Fibroblast of skin of right quadriceps (primary cell): Measurements from ENCODE around the gene FHOD3.

Source experiments
- DNase-seq: peaks from one replicate; pipeline ENCODE4 v3.0.0-alpha.2; 2013

FHOD3 gene

GRCh38 chr18:36602620-36603019 is 305.1 kb downstream of the FHOD3 start:
- no peak for DNase-seq

GRCh38 chr18:36608107-36608506 is 310.6 kb downstream of the FHOD3 start:
- DNase-seq = peak; percentile 13

- DNase-seq = no peak
These were observed 312.7 kb downstream of the FHOD3 start for GRCh38 chr18:36610258-36610657.

DNA sequence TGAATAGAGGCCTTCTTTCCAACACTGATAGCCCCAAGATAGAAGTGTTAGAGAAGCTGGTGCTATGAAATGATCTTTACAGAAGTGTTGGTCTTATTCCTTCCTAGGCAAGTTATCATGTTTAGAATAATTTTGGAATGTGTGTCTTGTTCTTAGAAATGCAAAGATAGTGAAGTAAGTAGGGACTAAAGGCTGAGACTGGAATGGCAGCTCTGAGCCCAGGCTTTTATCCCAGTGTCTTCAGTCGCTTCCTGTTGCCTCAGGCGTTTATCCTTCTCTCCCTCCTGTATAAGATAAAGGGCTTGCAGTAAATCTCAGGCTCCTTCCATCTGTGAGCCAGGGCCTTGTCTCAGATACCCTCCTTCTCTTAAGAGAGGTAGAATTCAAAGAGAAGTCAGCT is 313.1 kb downstream of the FHOD3 start:
- DNase-seq = no peak

- DNase-seq = no peak
These were observed 315.6 kb downstream of the FHOD3 start for GRCh38 chr18:36613069-36613468.

GRCh38 chr18:36613810-36614209 is 316.3 kb downstream of the FHOD3 start:
- no peak for DNase-seq

GRCh38 chr18:36620788-36621187 is 323.3 kb downstream of the FHOD3 start:
- DNase-seq = peak; percentile 38

DNA sequence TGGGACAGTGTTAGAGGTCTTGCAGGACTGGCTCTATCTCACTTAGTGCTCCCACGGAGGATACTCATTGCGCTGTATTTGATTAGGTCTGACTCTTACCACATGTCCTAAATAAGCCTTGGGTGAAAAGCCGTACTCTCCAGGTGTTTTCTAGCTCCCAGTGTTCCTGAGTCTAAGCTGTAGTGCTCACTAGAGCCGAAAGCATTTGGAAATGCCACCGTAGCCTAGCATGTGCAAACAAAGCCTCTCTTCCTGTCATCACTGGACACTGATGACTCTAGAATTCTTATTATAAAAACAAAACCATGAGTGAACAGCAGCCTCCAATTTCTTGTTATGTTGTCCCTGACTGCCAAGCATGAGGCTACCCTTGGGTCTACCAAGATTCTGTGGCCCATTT is 325.1 kb downstream of the FHOD3 start:
- DNase-seq = no peak

GRCh38 chr18:36623091-36623490 is 325.6 kb downstream of the FHOD3 start:
- DNase-seq = no peak

DNA sequence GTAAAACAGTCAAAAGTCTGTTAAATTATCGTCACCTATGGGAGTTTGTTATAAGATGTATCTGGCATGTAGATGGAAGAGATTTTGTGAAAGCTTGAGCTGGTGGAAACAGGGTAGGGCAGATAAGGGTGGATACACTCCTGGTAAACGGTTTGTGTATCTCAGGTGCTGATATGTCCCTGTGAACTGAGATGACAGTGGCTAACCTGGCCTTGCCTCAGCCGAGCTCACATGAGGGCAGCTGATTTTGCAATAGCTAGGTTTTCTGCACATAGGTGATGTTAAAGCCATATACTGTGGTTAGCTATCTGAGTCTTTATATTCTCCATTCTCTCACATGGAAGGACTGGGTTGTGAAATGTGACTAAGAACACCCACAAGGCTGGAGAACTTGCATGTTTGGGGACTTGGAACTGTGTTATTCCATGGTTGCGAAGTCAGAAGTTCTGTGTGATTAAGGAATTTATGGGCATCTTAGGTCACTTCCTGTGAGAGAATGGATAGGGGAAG is 326.2 kb downstream of the FHOD3 start:
- peak; percentile 37 for DNase-seq

- DNase-seq = no peak
These were observed 327.1 kb downstream of the FHOD3 start for GRCh38 chr18:36624451-36625167.

DNA sequence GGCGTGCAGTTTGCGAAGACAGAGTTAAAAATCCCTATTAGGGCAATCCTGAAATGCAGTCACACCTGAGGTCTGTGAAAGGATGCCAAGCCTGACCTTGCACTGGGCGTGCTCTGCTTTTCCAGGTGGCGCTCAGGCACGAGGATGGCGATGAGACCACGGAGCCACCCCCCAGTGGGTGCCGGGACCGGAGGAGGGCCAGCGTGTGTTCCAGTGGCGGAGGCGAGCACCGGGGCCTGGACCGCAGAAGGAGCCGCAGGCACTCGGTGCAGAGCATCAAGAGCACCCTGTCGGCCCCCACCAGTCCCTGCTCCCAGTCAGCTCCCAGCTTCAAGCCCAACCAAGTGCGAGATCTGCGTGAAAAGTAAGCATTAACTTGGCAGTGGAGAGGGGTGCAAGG is 327.9 kb downstream of the FHOD3 start:
- no peak for DNase-seq

- peak; percentile 16 for DNase-seq
These were observed 330.1 kb downstream of the FHOD3 start for GRCh38 chr18:36627637-36628036.

GRCh38 chr18:36628435-36629137 is 331.1 kb downstream of the FHOD3 start:
- DNase-seq = peak; percentile 68

- DNase-seq = no peak
These were observed 331.6 kb downstream of the FHOD3 start for GRCh38 chr18:36629138-36629530.

- DNase-seq = no peak
These were observed 332.3 kb downstream of the FHOD3 start for GRCh38 chr18:36629836-36630235.

DNA sequence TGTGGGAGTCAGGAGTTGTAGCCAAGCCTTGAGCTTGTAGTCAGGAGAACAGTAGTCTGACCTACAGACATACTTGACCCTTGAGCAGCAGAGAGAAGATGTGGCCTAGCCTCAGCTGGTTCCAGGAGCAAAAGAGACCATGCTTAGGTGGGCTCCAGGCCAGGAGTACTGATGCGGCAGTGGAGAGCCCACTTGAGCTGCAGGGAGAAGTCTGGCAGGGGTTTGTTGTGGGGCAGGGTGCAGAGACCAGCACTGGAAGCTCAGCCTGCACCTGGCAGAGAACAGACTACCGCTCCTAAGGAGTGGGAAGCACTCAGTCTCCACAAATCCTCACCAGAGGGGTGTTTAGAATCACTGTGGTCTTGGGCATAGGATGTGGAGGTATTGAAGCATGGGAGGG is 333.4 kb downstream of the FHOD3 start:
- no peak for DNase-seq

DNA sequence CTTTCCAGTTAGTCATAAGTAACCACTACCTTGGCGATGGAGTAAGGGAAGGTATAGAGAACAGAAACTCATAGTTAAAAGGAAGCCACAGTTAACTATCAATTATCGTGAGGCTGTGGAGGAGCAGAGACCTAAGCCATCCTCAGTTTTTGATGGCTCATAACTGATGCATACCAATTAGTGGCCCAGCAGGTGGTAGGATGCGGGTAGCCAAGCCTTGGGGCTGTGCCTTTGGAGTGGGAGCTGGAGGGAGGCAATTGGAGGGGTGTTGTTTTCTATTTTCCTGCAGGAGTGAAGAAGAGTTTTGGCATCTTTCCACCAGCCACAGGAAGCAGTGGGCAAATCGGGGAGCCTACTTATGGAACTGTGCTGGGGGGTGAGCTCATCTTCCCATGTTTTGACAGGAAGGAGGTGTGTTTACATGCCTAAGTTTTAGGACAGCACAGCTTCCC is 336.5 kb downstream of the FHOD3 start:
- DNase-seq = peak; percentile 25

DNA sequence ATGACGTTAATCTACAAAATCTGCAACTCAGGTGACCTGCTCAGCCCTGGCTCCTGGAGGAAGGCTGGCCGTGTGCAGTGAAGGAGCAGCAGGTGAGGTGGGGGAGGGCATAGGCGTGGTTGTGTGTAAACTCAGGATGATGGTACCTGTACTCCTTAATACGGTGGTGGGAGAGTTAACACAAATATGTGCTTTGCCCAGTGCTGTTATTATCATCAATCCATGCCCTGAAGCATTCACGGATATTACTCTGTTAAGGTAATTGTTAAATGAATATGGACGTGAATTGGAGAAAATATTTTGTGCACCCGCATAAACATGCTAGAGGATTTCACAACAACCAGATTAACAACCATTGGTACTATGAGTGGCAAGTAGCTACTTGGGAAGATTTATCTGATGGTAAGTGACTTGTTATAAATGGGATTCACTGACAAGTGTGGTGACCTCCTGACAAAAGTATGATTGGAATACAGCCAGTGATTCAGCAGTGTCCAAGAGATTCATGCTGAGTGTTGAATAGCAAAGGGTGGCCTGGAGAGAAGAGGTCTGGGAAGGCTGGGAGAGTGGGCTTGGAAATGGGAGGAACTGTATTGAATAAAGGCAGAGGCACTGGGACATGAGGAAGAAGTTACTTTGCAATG is 337.2 kb downstream of the FHOD3 start:
- DNase-seq = peak; percentile 15

- no peak for DNase-seq
These were observed 338.0 kb downstream of the FHOD3 start for GRCh38 chr18:36635414-36636096.

- peak; percentile 50 for DNase-seq
These were observed 338.8 kb downstream of the FHOD3 start for GRCh38 chr18:36636237-36636817.

- no peak for DNase-seq
These were observed 340.7 kb downstream of the FHOD3 start for GRCh38 chr18:36638224-36638623.
